ENCODE measurements around the gene POFUT2. TPM values are rescaled to one million over a fixed set of nuclear protein-coding genes. Genes with fewer than 3 reads are reported as not detected.

Gene POFUT2
- total RNA-seq, 1 donor from 2014 or later, result 22.5 TPM

Other genes starting within 250 kb of the POFUT2 start
- 3.3 and 6.9 TPM in 2 replicates for gene ADARB1, start 213.3 kb downstream of the POFUT2 start, total RNA-seq
- gene COL18A1, start 117.3 kb upstream of the POFUT2 start, total RNA-seq, result 808 and 952 TPM in 2 replicates

Data from kidney epithelial cell (primary cell).